AG04449 (cell line): ENCODE measurements around the gene ZDHHC22.

ENCODE experiments used
- CTCF ChIA-PET: fragments of 350-600 bp; formaldehyde crosslinking; extraction: SDS; loops from one replicate; lab custom pipeline; 2021; ENCODE audit warnings: antibody characterized with exemption; lab: Yijun Ruan, JAX
- POLR2A ChIA-PET: fragments of 400-600, 350-600 bp; formaldehyde crosslinking; extraction: SDS; loops from one replicate; lab custom pipeline; 2020; ENCODE audit warnings: antibody characterized with exemption, inconsistent platforms; lab: Yijun Ruan, JAX
- DNase-seq: peaks from one replicate; pipeline ENCODE4 v3.0.0-alpha.2; 2010; ENCODE audit warnings: low read depth, low spot score
- H3K4me3 ChIP-seq: 2 replicates; pipeline ENCODE4 v1.5.1; 2011; ENCODE audit warnings: low read depth, mild to moderate bottlenecking, control low read depth, low read length
- TF ChIP-seq, protein P1 (sequence below): IDR thresholded peaks from one replicate; pipeline ENCODE4 v1.5.1; 2011; ENCODE audit warnings: mild to moderate bottlenecking, moderate library complexity, low read length, control low read depth, inconsistent platforms; ENCODE audit not compliant: insufficient read depth; ENCODE audit errors: missing control alignments

ZDHHC22 gene

DNA sequence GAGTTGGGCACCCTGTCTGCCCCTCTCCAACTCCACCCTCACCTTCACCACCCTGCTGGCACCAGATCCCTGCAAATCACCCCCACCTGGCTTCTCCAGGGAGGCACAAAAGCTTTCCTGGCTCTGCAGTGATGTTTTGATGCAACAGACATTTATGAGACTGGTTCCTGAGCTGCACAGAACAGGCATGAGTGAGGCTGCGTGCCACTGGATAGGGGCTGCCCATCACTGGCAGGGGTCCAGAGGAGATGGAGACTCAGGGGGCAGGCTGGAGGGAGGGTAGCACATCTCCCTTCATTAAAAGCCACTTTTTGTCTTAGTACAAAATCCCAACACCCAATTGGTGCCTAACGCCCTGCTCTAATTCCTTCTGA lies 17.3 kb upstream of the ZDHHC22 start:
- CTCF ChIA-PET: no interaction called here
- no peak overlapping the region for H3K4me3 ChIP-seq
- TF ChIP-seq, protein P1, sequence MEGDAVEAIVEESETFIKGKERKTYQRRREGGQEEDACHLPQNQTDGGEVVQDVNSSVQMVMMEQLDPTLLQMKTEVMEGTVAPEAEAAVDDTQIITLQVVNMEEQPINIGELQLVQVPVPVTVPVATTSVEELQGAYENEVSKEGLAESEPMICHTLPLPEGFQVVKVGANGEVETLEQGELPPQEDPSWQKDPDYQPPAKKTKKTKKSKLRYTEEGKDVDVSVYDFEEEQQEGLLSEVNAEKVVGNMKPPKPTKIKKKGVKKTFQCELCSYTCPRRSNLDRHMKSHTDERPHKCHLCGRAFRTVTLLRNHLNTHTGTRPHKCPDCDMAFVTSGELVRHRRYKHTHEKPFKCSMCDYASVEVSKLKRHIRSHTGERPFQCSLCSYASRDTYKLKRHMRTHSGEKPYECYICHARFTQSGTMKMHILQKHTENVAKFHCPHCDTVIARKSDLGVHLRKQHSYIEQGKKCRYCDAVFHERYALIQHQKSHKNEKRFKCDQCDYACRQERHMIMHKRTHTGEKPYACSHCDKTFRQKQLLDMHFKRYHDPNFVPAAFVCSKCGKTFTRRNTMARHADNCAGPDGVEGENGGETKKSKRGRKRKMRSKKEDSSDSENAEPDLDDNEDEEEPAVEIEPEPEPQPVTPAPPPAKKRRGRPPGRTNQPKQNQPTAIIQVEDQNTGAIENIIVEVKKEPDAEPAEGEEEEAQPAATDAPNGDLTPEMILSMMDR: no peak
- POLR2A ChIA-PET: no interaction called here
- DNase-seq: no peak

DNA sequence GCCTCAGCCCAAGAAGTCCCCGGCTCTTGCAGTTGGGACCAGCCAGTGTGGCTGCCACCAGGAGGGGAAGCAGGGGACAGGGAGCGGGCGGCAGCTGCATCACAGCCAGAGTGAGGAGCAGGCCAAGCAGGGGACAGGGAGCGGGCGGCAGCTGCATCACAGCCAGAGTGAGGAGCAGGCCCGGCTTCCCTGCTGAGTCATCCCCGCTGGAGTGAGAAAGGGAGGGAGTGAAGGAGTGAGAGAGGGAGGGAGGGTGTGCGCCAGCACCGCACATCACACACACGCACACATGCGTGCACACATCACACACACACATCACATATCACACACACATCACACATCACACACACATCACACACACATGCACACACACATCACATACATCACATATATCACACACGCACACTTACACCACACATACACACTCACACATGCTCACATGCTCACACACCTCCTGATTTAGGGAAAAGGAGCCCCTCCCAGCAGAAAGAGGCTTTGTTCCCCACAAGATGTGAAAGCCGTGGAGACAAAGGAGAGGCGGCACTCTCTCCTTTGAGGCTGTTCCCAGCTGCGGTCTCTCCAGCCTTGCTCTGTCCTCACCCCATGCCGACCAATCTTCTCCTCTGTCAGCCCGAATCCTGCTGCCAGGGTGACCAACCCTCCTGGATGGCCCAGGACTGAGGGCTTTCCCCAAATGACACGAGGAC lies 16.7 kb upstream of the ZDHHC22 start:
- TF ChIP-seq, protein P1: no peak
- ChIA-PET POLR2A (no interaction called here), CTCF (interaction anchor here (1.8 kb wide), 1 partner anchor 9 kb away, joined by 4 read pairs; no protein-coding TSS in a partner anchor)
- peak; percentile 14 for DNase-seq
- no peak overlapping the region for H3K4me3 ChIP-seq

DNA sequence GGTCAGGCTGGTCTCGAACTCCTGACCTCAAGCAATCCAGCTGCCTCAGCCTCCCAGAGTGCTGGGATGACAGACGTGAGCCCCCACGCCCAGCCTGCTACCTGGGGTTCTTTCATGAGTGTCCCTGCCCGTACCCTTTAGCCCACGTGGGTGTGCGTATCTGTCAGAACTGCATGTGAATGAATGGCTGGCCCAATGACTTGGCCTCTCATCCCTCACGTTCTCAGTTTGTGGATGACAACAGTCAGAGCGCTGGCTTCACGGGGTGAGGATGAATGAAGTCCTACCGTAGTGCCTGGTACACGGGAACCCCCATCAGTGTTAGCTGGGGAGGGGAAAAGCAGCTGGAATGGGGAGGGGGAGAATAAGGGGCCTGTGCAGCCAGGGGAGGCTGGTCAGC lies 16.1 kb upstream of the ZDHHC22 start:
- no peak overlapping the region for H3K4me3 ChIP-seq
- ChIA-PET POLR2A (no interaction called here), CTCF (interaction anchor here (1.8 kb wide), 1 partner anchor 9 kb away, joined by 4 read pairs; no protein-coding TSS in a partner anchor)
- DNase-seq: no peak
- TF ChIP-seq, protein P1: no peak

DNA sequence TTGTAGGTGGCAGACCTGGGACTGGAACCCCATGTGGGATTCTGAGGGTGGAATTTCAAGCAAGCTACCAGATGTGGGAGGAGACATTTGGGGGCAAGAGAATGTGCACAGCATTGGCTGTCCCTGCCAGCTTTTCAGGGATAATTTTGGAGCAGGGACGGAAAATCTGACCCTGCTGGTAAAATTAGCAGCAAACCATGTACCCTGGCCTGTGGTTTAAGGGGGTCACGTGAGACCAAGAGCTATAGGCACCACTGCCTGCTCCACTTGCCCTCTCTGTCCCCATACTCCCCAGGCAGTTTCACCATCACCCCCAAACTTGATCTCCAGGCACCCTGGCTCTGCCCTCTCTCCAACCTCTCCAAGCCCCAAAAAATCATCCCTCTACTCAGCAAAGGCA lies 13.5 kb upstream of the ZDHHC22 start:
- ChIA-PET CTCF (interaction anchor here (0.8 to 7.6 kb wide), 6 partner anchors 12 to 279 kb away, joined by 3 to 179 read pairs (median 4); no protein-coding TSS in a partner anchor), POLR2A (no interaction called here)
- TF ChIP-seq, protein P1: no peak
- H3K4me3 ChIP-seq: no peak overlapping the region
- DNase-seq: no peak

DNA sequence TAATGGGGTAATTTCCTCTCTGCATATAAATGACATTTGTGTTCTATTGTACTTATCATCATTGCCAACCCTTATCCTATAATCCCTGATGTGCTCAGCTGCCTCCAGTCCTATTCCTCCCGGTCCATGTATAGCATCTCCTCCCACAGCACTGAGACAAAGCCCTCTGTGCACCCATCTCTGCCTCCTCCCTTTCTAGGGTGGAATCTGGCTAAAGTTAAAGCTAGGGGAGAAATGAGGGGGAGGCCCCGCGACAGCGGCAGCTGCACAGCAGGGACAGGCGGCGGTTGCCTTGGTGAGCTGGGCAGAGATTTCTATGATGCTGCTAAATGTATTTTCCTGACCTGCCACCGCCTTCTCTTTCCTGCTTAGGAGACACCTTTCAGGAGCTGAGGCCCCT lies 12.8 kb upstream of the ZDHHC22 start:
- DNase-seq: no peak
- TF ChIP-seq, protein P1: no peak
- POLR2A ChIA-PET: no interaction called here
- H3K4me3 ChIP-seq: no peak overlapping the region
- CTCF ChIA-PET: interaction anchor here (0.7 to 7.6 kb wide), 8 partner anchors 11 to 281 kb away, joined by 3 to 179 read pairs (median 4); no protein-coding TSS in a partner anchor

DNA sequence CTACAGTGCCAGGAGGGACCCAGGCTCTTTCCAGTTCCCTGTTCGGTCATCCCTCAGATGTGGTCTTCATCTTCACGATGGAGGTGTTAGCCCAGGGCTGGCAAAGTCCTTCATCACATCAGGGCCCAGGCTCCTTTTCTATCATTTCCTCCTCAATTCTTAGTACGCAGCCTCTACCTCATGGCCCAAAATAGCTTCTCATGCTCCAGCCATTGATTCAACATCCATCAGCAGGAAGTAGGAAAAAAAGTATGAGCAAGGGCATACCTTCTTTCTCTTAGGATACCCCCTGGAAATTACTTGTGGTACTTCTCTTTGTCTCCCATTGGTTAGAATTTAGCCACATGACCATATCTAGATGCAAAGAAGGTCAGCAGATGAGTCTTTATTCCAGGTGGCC lies 12.2 kb upstream of the ZDHHC22 start:
- TF ChIP-seq, protein P1: no peak
- no peak for DNase-seq
- CTCF ChIA-PET: interaction anchor here (0.9 to 7.6 kb wide), 9 partner anchors 11 to 280 kb away, joined by 3 to 179 read pairs (median 4); partner anchors contain the start of gene ZDHHC22
- POLR2A ChIA-PET: no interaction called here
- H3K4me3 ChIP-seq: no peak overlapping the region
